Nephron progenitor cell (in vitro differentiated cells): ENCODE results near the gene PAQR5.

ENCODE experiments used
- DNase-seq: peaks from one replicate; pipeline ENCODE4 v3.0.0; 2021
- H3K27ac Mint-ChIP-seq: 2 replicates; pipeline ENCODE4 v1.8.0; 2021; ENCODE audit warnings: mild to moderate bottlenecking, moderate library complexity, mixed read lengths
- H3K27me3 Mint-ChIP-seq: 2 replicates; pipeline ENCODE4 v1.8.0; 2021; ENCODE audit warnings: mild to moderate bottlenecking, low read depth, mixed read lengths; ENCODE audit not compliant: poor library complexity
- H3K36me3 Mint-ChIP-seq: 2 replicates; pipeline ENCODE4 v1.8.0; 2021; ENCODE audit warnings: low read depth, mixed read lengths
- H3K4me1 Mint-ChIP-seq: 2 replicates; pipeline ENCODE4 v1.8.0; 2021; ENCODE audit warnings: mixed read lengths
- H3K4me3 Mint-ChIP-seq: 2 replicates; pipeline ENCODE4 v1.8.0; 2021; ENCODE audit warnings: mild to moderate bottlenecking, moderate library complexity, mixed read lengths
- H3K9me3 Mint-ChIP-seq: 2 replicates; pipeline ENCODE4 v1.8.0; 2021; ENCODE audit warnings: mild to moderate bottlenecking, moderate library complexity, mixed read lengths
- CTCF ChIP-seq: fragments of 200-600 bp; sonication (generic); IDR thresholded peaks from 2 replicates; pipeline ENCODE4 v1.5.0; 2021; ENCODE audit warnings: antibody characterized with exemption

The PAQR5 gene

GRCh38 chr15:69343133-69343532, 44.4 kb downstream of the PAQR5 start:
- H3K9me3 Mint-ChIP-seq, result no peaks in the 10 kb centered on the region
- no peak for TF ChIP-seq CTCF
- peaks cover 17% of the 10 kb centered on the region for H3K4me1 Mint-ChIP-seq
- H3K4me3 Mint-ChIP-seq, result no peak overlapping the region
- peaks cover 3% of the 10 kb centered on the region for H3K27me3 Mint-ChIP-seq
- H3K36me3 Mint-ChIP-seq, result no peaks in the 10 kb centered on the region
- H3K27ac Mint-ChIP-seq, result no peak overlapping the region
- no peak for DNase-seq

GRCh38 chr15:69344238-69344637, 45.5 kb downstream of the PAQR5 start:
- no peak for TF ChIP-seq CTCF
- peaks cover 17% of the 10 kb centered on the region for H3K4me1 Mint-ChIP-seq
- no peaks in the 10 kb centered on the region for H3K9me3 Mint-ChIP-seq
- H3K27me3 Mint-ChIP-seq, result peaks cover 5% of the 10 kb centered on the region
- no peak overlapping the region for H3K4me3 Mint-ChIP-seq
- no peaks in the 10 kb centered on the region for H3K36me3 Mint-ChIP-seq
- no peak for DNase-seq
- no peak overlapping the region for H3K27ac Mint-ChIP-seq

GRCh38 chr15:69346112-69346511, 47.4 kb downstream of the PAQR5 start:
- Mint-ChIP-seq H3K4me1 (peaks cover 17% of the 10 kb centered on the region), H3K36me3 (no peaks in the 10 kb centered on the region), H3K27ac (no peak overlapping the region), H3K4me3 (no peak overlapping the region), H3K27me3 (peaks cover 5% of the 10 kb centered on the region), H3K9me3 (no peaks in the 10 kb centered on the region)
- TF ChIP-seq CTCF, result no peak
- DNase-seq, result no peak

- Mint-ChIP-seq H3K36me3 (no peaks in the 10 kb centered on the region), H3K4me1 (no peaks in the 10 kb centered on the region), H3K27ac (no peak overlapping the region), H3K9me3 (no peaks in the 10 kb centered on the region), H3K4me3 (no peak overlapping the region), H3K27me3 (peaks cover 5% of the 10 kb centered on the region)
- DNase-seq, result no peak
- no peak for TF ChIP-seq CTCF
Observed at GRCh38 chr15:69351333-69351732, 52.6 kb downstream of the PAQR5 start.

GRCh38 chr15:69351884-69352283, 53.2 kb downstream of the PAQR5 start:
- Mint-ChIP-seq H3K4me3 (no peak overlapping the region), H3K4me1 (peaks cover 3% of the 10 kb centered on the region), H3K36me3 (no peaks in the 10 kb centered on the region), H3K9me3 (no peaks in the 10 kb centered on the region), H3K27ac (no peak overlapping the region), H3K27me3 (peaks cover 5% of the 10 kb centered on the region)
- no peak for DNase-seq
- TF ChIP-seq CTCF, result no peak
